GM19463 (cell line): Measurements from ENCODE around the gene PLCG2.
A peak's percentile ranks its signal among the peaks of the same experiment; 100 is the strongest.

Experiments used
- ATAC-seq: cut with Tn5 transposase; IDR thresholded peaks from one replicate; pipeline ENCODE4 v1.9.1; 2021; ENCODE audit warnings: mild to moderate bottlenecking, moderate library complexity; ENCODE audit not compliant: unreplicated experiment

PLCG2 gene

DNA sequence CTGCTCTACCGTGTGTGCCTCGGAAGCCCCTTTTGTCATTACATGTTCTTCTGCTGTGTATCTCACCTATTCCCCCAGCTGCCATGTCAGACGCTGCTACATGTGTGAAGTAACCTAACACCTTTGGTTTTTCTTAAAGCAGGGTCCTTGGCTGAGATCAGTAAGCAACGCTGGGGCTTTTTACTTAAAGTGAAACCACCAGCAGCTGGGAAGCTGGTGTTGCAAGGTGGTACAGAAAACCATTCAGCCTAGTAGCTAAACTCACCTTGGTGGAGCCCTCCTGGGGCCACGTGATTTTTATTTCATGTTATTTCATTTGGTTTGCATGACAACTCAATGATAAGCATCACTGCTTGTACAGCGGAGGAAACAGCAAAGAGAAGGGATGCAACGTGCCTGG is 62.6 kb downstream of the PLCG2 start:
- peak; percentile 48 for ATAC-seq

DNA sequence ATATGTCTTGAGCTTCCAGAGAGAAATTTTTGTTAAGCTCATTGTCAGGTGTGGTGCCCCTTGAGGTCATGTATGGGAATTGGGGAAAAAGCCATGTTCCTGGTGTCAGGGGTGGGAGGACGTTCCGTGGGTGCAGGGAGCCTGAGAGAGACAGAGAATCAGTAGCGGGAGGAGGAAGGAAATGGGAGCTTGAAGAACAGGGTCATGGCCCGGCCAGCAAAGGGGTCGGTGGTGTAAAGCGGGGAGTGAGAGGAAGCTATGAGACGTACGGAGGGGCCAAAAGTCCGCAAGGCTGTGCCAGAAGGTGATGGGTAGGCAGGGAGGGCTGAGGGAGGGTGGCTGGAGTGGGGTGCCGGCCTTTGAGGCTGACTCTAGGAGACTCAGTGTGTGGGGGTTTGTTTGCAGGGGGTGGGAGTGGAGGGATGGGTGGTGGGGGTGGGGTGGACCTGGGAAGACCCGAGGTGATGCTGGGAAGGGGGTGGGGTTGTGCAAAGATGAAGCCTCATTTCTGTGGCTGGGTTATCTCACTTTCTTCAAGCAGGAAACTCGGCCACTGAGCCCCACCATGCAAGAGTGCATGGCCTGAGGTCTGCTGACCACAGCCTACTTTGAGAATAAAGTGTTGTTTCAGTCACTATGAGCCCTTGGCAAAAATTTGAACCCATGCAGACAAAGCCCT is 63.6 kb downstream of the PLCG2 start:
- no peak for ATAC-seq

DNA sequence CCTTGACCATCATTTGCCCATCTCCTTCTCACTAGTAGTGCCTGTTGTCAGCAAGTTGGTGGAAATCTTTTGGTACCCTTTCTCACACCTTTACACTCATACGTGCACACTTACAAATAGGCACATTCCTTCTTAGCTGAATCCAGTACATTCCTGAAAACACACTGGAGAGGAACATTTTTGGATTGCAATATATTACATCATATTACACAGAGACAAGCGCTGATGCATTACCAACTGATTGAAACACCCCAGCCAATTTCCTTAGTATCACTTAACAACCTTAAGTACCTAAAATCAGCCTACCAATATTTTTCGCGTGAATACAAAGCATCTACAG is 64.1 kb downstream of the PLCG2 start:
- ATAC-seq: no peak

DNA sequence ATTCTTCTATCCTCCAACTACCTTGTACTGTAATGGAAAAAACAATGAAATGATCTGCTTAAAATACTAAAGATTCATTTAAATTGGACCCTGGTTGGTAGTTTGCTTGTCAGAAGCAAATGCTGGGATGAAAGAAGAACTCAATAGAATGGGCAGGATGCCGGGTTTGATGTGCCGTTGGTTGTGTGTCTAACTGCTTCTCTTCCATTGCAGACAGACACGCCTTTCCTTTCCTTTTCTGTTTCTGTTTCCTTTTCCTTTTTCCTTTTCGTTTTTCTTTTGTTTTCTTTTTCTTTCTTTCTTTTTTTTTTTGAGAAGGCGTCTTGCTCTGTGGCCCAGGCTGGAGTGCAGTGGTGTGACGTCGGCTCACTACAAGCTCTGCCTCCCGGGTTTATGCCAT is 64.6 kb downstream of the PLCG2 start:
- ATAC-seq: no peak

DNA sequence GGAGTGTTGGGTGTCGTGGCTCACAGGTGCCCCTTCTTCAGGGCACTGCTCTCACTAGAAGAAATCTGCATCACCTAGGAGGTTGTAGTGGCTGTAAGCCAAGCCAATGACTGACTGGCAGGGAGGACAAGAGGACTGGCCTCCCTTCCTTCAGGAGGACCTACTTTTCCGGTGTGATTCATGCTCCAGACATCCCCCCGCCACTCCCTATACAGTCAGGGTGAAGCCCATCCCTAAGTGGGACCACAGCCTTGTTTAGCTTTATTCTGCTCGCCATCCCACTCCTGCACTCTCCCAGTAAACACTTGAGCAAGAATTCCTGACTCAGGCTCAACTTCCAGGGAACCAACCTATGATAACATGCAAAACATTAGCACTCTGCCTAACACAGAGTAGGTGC is 67.0 kb downstream of the PLCG2 start:
- ATAC-seq: no peak

DNA sequence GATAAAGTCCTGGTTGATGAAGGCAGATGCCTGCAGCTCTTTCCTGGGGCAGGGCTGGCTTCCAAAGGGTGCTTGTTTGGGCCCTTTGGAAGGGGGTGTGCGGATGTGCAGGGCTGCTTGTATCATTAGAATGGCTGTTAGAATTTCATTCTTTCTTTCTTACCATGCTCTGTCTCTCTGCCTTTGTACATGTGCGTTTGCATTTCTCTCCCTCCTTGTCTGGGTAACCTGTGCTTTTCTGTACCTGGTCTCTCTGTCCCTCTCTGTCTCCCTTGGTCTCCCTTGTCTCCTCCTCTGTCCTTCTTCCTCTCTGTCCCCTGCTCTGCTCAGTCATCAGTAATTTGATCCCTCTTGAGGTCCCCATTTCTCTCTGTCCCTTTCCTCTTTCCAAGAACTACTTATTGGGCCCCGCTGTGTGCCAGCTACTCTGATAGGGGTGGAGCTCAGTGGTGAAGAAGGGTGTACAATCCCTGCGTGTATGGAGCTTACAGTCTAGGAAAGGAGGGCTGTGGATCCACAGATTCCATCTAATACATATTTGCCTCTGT is 69.3 kb downstream of the PLCG2 start:
- ATAC-seq: no peak

DNA sequence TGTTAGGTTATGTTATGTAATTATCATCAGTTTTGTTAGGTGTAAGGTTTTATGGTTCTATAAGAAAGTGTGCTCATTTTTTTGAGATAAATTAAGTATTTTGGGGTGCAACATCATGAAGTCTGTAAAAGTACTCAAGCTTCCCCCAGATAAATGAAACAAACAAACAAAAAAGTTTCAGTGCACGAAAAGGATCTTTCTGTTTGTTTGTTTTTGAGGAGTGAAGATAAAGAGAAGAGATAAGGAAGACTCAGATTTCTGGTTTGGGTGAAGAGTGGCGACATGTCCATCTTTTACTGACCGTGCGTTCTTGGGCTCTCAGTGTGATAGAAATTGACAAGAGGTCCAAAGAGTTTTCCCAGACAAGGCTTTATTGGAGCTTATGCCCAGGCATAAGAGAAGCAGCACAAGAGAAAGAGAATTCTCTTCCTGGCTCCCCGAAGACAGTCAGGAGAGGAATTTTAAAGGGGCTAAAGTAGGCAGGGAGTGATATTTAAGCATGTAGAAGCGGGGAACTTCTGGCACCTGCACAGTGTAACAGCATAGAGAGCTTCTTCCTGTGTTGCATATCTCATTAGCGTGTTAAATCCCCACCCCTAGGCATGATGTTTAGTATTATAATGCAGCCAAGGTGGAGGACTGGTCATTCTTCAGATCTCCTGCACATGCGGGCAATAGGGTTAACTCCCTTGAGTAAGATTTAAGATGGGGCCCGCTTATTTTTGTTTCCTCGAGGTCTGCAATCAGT is 71.3 kb downstream of the PLCG2 start:
- ATAC-seq: no peak

DNA sequence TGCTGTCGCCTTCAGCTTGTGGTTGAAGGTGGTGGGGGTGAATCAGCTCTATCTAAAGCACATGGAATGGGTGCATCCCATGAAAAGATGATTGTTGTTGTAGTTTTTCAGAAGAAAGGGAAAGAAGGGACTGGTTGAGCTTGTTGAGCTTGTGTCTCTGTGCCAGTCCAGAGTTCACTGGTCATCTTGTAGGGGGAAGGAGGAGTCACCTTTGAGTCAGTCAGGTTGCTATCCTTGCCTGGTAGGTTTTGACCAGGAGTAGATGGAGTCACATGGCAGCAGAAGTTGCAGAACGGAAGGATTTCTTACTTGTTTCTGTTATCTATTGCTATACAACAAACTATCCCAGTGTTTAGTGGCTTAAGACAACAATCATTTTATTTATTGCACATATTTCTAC is 73.3 kb downstream of the PLCG2 start:
- no peak for ATAC-seq

DNA sequence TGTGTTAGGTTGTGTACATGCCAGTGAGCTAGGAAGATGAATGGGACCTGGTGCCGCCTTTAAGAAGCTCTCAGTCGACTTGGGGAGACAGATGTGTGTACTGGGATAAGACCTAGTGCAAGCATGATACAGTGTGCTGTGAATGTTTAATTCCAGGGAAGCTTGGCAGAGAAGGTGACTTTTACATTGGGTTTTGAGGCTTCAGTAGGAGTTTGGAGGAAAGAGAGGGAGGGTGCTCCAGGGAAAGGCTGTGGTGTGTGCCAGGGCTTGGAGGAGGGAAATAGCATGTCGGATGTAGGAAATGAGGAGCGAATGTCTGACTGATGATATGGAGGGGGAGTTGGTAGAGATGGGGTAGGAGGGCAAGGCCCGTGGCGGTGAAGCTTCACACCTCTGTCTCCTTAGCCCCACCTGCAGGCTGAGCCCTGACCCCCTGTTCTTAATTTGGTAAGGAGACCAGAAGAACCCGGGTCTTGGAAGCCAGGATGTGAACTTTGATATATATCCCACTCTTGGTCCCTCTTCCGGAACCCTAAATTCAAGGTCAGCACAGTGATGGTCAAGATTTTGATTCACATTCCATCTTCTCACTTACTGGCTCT is 76.6 kb downstream of the PLCG2 start:
- no peak for ATAC-seq

DNA sequence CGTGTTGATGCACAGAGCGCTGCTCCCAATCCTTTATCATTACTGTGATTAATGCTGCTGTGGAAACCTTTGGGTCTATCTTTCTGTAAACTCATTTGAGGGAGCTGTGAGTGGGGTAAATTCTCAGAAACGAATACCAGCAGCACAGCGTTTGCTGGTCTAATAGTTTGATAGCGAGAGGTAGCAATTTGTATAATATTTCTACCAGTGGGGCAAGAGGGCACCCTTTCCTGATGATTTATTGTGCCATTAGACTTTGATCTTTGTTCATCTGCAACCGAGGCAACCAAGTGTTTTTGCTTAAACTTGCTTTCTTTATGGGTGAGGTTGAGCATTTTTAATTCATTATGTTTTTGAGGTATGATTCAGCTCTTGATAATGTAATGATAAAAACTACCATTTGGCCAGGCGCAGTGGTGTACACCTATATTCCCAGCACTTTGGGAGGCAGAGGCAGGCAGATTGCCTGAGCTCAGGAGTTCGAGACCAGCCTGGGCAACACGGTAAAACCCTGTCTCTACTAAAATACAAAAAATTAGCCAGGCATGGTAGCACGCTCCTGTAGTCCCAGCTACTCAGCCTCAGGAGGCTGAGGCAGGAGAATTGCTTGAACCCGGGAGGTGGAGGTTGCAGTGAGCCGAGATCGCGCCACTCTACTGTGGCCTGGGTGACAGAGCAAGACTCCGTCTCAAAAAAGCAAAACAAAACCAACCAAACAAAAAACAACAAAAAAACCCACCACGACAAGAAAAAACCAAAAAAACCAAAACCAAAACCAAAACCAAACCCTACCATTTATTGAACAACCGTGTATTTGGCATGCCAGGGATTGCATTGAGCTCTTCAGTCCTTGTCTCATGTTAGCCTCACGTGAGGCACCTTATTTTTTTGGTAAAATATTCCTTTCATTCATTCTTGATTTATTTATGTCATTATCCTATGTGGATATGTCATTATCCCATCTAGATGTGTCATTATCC is 81.5 kb downstream of the PLCG2 start:
- ATAC-seq: no peak

DNA sequence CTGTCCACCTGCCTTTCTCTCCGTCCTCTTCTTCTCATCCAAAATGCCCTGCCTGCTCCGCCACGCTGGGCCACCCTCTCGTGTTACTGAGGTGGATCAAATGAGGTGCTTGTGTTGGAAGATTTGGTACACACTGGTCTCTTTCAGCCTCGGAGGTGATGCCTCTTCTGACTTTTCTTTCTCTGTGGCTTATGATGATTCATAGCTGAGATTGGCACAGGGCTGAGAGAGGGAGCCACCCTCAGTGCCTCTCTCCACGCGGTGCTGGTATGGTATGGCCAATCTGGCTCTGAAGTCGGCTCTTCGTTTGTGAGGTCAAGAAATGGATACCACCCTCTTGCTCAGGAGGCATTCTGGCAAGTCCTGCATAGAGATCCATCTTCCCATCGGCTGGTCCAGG is 82.4 kb downstream of the PLCG2 start:
- ATAC-seq: no peak

DNA sequence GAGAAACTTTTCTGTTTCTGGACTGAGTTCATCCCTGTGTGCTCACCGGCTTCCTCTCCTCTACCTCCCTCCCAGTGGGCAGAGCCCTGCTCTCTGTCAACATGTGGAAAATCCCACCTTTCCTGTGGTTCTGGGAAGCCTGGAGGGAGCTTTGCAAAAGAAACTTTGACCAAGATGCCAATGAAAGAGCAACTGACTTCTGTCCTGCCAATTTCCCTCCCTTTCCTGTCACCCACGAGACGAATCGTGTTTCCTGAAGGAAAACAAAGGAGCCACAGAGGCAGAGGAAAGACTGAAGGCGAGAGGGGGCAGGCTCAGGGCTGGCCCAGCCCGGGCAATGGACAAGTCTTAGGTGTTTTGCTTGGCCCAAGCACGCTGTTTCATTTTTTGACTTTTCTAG is 82.8 kb downstream of the PLCG2 start:
- ATAC-seq: no peak

DNA sequence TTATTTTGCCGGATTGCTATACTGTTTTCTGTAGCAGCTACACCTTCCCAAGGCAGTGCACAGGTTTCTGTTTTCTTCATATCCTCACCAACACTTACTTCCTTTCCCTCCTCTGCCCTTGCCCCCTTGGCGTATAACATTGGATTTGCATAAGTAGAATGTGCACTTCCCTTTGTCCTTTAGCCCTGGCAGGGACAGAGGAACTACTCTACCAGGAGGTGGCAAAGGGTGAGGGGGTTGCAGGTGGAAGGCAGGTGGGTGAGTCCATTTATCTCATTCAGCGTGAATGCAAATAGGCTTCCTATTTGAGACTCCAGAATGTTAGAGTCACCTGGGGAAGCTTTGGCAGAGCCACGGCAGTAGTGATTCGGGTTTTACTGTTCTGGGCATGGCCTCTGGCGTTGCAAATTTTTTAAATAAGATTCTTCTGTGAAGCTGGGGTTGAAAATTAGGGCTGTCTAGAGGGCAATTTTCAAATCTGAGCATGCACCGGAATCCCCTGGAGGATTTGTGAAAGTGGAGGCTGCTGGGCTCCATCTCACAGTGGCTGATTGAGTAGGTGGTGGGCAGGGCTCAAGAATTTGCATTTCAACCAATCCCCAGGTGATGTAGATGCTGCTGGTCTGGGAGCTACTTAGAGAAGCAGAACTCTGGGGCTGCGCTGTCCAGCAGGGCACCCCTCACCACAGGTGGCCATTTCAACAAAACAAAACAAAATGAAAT is 84.7 kb downstream of the PLCG2 start:
- peak; percentile 59 for ATAC-seq

DNA sequence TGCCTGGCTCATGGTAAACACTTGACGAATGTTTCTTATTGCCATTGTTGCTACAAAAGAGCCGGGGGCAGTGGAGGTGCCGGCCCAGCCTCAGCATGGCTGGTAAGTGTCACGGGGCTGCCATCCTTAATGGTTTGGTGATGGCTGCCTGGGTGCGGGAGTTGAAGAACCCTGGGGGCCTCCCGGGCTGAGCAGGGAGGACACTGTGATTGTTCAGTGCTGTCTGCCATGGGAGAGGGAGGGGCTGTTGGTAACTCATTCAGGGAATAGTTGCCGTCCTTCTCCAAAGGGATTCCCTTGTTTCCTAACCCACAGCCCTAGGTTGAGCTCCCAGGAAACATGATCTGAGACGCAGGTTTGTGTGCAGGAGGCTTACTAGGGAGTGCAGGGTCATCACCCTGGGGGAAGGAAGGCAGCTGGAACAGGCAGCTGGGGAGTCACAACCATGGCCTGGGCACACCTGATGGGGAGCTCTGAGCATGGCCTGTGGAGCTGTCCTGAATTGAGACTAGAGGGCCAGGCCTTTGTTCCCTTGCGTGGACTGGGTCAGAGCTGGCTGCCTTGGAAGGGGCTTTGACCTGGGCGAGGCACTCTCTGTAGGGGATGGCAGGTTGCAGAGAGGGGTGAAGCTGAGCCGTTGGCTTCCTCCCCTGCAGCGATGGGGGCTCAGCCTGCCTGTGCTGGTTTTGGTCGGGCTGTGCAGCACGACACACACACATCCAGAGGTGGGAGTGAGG is 85.7 kb downstream of the PLCG2 start:
- ATAC-seq: no peak

DNA sequence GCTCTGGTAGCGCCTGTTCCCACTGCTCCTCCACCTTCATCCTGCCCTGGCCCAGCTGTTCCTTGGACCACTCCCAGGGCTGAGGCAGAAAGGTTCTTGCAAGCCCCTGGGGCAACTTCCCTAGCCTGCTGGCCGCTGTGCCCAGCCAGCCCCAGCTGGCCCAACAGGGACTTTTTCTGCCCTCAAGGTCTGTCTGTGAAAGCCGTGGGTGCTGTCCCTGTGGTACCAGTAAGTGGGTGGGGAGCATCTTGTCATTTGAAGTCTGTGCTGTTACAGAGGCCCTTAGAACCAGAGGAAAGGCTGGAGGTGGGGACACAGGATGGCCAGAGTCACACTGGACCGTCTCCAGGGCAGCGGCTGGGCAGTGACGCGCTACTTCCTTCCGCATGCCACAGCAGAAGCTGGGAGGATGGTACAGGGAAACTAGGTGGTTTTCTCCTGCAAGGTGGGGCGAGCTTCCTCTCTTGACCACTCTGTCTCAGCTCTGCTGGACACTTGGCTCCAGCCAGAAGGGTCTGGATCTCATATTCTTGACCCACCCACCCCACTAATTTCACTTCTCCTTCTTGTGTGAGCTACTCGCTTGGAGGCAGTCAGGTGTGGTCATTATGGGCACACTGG is 87.8 kb downstream of the PLCG2 start:
- no peak for ATAC-seq

DNA sequence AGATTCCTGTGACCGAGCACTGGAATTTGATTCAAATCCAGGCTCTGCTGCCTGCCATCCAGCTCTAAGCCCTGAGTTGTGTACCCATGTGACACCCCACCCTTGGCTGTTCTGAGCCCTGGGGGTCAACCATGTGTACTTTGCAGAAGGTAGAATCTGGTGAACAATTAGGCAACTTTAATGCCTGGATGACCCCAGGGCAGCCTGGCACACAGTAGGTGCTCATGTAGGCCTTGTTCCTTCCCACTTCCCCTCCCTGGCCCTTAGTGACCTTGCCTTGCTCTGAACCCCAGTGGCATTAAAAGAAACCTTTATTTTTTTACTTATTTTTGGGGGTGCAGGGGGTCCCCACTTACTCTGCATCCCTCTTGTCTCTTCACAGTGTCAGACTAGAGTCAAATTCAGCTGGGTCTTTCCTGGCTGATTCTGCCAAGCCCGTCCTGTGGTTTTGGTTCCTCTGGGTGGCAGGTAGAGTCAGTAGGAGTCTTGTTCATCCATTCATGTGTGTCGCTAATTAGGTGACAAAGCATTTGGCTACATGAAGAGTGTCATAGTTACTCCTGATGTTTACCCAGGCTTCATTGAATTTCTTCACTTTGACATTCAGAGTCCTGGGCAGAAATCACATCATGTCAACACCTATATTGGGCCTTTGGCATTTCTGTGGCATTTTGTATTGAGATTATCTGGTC is 89.1 kb downstream of the PLCG2 start:
- ATAC-seq: no peak

DNA sequence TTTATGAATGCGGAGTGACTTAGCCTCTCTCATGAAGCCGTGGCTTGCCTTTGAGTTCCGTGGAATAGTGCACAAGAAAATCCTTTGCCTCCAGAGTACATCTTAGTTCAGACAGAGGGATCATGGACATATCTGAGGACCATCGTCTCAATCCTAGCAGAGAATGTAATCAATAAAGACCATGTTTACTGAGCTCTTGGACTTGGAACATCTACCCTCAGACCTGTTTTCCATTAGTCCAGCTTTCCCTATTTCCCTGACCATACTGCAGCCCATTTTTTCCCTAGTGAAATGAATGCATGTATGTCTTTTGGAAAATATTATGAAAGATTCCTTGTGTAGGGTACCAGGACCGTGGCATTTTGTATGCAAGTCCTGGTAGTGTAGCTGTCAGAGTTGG is 90.2 kb downstream of the PLCG2 start:
- no peak for ATAC-seq

DNA sequence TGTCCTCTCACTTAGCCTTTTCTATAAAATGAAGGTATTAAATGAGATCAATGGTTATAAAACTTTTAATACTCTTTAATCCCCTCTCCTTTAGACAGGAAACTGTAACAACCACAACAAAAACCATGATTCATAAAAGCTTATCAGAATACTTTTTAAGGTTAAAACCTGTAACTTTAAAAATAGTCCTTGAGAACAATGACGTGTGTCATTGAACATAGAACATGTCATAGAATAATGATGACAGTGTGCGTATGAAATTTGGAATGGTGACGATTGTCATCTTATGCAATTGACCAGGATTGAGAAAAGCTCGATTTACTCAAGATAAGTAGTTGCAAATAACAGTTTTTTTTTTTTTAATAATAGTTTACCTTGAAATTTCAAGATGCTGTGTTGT is 94.1 kb downstream of the PLCG2 start:
- no peak for ATAC-seq
